NCI-H82 (cell line): ENCODE data around the gene KRT7.
A peak's percentile ranks its signal among the peaks of the same experiment; 100 is the strongest.
"Not testable (repeated sequence)": the region's sequence is repeated elsewhere in the genome, so short reads cannot be mapped to it uniquely, and the experiment has no call there.

Source experiments
- DNase-seq: peaks from one replicate; lab custom pipeline; 2025; lab: John Stamatoyannopoulos, UW

KRT7 gene

DNA sequence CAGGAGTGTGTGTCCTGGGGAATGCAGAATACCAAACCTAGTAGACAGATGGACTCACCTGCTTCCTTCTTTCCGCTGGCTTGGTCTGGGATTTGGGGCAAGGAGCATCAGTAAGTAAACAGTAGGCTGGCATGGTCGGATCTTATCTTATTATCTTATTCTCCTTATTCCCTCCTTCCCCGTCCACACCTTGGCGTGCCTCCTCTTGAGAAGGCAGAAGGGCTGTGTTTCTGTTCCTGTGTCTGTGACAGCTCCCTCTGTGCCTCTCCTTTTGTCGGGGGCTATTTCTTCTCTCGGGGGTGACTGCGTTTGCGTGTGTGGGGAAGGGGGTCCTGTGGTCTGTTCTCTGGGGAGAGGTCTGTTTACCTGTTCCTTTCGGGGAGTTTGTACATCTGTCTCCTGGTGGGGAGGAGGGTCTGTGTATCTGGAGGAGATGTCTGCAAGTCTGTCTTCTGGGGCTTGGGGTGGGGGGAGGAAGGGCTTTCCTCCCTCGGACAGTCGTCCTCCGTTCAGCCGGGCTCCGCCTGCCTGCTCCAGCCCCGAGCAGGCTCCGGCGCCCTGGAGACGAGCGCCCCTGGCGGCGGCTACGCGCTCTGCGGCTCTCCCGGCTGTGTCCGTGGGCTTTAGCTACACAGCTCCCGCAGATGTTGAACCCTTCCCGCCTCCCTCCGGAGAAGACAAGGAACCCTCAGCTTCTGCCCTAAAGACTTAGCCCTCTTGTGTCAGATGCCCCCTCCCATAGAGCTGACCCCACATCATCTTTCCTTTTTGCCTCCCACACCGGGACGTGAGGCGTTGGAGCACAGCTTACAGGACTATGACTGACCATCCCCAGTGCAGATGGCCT, 45.8 kb downstream of the KRT7 start:
- peak; percentile 76 for DNase-seq

DNA sequence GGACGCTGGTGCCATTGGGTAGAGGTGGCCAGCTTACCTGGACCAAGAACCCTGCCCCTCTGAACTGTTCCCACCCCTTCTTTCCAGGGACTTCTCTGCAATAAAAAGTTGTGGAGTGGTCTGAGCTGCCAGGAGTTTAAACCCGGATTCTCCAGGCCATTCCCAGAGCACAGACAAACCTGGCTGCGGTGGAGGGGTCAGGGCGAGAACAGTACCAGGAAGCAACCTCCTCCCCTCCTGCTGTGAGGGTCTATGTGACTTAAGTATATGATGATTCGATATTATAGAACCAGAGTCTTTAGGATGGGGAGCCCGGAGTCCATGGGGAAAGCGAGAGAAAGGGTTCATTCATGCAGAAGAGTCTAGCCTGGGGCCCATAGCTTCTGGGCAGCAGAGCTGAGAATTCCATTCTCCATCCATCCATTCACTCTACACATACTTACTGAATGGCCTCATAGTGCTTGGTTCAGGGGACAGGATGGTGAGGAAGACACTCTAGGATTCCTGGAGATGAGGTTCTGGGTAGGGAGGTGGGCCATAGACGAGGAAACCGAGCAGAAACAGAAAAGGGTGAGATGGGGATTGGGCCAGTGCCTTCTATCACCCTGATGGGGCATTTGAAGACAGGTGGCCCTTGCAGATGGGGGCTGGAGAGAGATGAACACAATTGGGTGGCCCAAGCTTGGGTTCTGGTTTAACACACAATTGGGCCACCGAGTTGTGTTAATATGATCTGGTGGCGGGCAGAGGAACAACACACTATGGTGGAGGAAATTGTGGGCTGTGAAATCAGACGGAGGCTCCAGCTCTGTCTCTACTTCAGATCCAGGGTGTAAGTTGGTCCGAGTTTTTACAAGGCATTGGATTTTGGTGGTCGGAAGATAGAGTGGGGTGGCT, 46.6 kb downstream of the KRT7 start:
- no peak for DNase-seq

- no peak for DNase-seq
These were observed 47.3 kb downstream of the KRT7 start for GRCh38 chr12:52280319-52280795.

GRCh38 chr12:52280796-52281560, 47.9 kb downstream of the KRT7 start:
- no peak for DNase-seq

- DNase-seq = no peak
These were observed 51.6 kb downstream of the KRT7 start for GRCh38 chr12:52284562-52285171.

DNA sequence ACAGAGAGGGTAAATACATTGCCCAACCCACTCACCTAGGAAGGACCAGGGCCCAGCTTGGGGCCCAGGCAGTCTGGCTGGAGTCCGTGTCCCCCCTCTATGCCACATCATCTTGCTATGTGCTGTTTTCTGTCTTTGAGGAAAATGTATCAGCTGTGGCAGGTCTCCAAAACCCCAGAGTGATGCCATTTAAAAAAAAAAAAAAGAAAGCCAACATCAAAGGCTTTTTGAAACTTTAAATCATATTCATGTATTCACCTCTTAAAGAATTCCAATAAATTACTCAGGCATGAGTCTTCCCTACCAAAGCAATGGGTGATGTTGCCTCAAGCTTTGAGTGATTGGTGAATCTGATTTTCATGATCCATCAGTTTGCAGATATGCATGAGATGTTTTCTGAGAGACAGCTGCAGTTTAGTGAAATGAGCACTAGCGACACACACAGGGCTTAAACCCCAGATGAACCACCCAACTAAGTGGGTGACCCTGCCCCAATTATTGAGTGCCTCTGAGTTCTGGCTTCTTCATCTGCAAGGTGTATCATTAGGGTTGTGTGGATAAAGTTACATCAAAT, 52.2 kb downstream of the KRT7 start:
- DNase-seq = no peak

- DNase-seq = no peak
These were observed 52.9 kb downstream of the KRT7 start for GRCh38 chr12:52285851-52286530.

DNA sequence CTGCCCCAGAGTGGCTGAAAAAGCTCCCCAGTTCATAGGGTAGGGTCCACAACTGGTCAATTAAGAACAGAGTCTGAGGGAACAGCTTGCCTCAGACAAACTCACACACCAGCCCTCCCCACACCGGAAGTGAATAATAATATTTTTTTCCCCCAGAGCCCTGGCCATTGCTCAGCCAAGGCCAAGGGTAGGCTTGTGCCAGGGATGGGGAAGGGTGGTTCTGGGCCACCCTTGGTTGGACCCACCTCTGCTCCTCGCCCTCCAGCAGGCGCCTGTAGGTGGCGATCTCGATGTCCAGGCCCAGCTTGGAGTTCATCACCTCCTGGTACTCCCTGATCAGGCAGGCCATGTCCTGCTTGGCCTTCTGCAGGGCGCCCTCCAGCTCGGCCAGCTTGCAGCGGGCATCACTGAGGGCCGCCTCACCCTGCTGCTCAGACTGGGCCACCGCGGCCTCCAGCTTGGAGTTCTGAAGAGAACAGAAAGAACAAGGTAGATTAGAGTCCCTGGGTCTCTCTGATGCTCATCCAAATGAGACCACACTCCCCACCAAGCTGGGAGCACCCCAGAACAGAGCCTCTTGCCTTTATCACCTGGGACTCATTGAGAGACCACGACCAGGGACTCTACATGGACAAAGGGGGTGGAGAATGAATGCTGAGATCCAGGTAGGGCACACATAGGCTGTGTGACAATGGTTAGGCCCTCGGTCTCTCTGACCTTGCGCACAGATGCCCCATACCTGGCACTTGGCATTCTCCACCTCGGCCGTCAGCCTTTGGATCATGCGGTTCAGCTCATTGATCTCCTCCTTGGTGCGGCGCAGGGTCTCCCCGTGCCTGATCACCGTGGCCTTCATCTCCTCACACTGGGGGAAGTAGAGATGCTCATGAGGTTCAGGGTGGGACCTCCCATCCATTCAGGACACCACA, 54.1 kb downstream of the KRT7 start:
- DNase-seq = not testable (repeated sequence)

DNA sequence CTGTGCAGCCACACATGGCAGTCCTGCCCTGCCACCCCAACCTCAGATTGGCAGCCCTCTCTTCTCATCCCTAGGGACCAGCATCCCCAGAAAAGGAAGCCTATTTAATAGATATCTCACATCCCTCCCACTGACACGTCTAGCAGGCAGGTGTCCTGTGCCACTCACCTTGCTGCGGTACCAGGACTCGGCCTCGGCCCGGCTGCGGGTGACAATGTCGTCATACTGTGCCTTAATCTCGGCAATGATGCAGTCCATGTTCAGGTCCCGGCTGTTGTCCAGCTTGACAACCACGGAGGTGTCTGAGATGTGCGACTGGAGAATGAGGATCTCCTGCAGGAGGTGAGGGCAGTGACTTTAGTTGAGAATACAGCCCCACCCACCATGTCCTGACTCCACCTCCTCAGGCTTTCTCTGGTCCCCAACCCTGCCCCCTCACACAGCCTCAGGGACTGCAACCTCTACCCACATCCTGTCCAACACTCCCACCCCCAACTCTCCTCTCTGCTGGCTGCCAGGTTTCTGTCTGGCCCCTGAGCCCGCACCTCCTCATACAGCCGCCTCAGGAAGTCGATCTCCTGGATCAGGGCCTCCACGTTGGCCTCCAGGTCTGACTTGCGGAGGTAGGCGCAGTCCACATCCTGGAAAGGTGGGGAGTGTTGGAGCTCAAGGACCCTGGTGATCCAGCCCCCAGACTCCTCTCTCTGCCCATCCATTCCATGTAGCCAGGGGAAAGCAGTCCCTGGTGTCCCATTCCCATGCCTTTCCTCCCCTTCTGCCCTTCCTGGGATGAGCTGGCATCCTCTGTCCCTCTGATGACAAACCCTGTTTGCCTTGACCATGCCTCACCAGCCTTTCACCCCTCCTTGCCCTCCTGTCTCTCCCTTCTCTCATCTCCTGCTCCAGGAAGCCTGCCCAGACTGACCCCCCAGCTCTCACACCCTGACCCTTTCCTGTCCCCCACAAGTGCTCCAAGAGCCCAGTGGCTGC, 55.1 kb downstream of the KRT7 start:
- DNase-seq = not testable (repeated sequence)

- not testable (repeated sequence) for DNase-seq
These were observed 57.6 kb downstream of the KRT7 start for GRCh38 chr12:52290483-52291134.

GRCh38 chr12:52291267-52291935, 58.4 kb downstream of the KRT7 start, which contains the start of gene KRT81:
TSS of gene KRT81 (minus strand) at chr12:52291534. CDS start at chr12:52291465, 69 bp downstream.
- DNase-seq = no peak

DNA sequence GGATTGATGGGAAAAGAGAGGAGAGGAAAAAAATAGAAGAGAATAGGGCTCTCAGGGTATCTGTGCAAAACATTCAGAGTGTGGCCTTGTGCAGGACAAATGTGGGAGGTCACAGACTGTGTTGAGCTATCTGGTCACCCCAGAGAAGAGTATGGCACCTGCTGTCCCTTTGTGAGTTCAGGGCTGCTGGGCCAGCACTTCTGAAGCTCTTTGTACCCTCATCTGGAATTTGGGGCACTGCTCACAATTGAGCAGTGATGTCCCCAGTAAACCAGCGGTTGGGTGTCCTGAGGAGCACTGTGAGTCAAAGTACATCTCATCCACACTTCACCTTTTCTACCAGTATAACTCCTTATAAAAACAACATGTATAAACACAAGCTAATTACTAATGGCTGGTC, 60.9 kb downstream of the KRT7 start:
- no peak for DNase-seq

GRCh38 chr12:52294803-52295202, 61.8 kb downstream of the KRT7 start:
- DNase-seq = no peak

DNA sequence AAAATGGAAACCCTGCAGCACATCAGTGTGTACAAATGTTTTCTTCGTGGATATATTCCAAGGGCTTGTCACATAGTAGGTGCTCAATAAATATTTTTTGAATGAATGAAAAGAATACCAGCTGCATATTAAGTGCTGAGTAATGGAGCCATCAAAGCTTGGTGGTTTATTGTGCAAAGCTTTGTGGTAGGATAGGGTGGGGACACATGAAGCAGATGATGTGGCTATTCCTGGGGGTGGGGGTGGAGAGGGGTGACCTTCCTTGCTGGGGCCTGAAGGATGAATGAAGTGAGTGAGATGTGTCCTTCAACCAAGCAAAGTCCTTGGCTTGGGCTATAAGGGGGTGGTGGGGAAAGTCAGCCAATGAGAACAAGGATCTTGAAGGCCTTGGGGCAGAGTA, 62.6 kb downstream of the KRT7 start:
- DNase-seq = no peak

DNA sequence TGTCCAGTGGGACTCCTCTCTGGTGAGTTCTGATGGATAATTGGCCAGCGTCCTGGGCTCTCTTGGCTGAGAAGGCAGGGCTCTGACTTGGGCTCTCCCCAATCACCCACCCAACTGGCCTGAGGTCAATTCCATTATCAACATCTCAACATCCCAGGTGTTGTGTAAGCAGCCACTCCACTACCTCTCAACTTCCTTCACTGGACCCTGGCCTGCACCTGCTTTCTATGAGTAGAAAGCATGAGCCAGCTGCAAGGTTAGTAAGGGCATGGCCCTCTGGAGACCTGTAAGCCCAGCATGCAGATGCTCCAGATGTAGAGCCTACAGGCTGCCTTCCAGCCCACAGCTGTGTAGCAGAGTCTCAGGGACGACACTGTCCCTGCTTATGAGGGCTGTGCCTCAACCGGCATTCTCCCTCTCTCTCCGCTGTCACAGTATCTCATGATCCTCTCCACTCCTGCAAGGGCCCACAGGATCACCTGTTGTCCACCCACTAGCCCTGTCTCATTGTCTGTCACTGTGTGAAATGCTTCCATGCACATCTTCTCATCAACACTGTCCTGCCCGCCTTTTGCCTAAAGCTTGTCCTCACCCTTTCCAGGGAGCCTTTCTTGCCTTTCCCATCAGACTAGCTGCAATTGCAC, 63.7 kb downstream of the KRT7 start:
- DNase-seq = no peak
